Activated naive CD8-positive, alpha-beta T cell treated with anti-CD3 and anti-CD28 coated beads, Interleukin-2, amount 50 U/mL, for 24 hours (primary cell): Measurements from ENCODE around the gene DCTD.

Source experiments
- ATAC-seq: fragments of 150-1000 bp; cut with Tn5 transposase; one replicate; pipeline ENCODE4 v1.10.0; 2021
- DNase-seq: peaks from one replicate; pipeline ENCODE4 v3.0.0; 2021
- H3K27ac Mint-ChIP-seq: one replicate; pipeline ENCODE4 v1.8.0; 2021; ENCODE audit warnings: mild to moderate bottlenecking, mixed read lengths
- H3K27me3 Mint-ChIP-seq: one replicate; pipeline ENCODE4 v1.8.0; 2021; ENCODE audit warnings: mixed read lengths
- H3K36me3 Mint-ChIP-seq: one replicate; pipeline ENCODE4 v1.8.0; 2021; ENCODE audit warnings: low read depth, mixed read lengths
- H3K4me1 Mint-ChIP-seq: one replicate; pipeline ENCODE4 v1.8.0; 2021; ENCODE audit warnings: mixed read lengths
- H3K4me3 Mint-ChIP-seq: one replicate; pipeline ENCODE4 v1.8.0; 2021; ENCODE audit warnings: mild to moderate bottlenecking, moderate library complexity, mixed read lengths
- H3K9me3 Mint-ChIP-seq: one replicate; pipeline ENCODE4 v1.8.0; 2021; ENCODE audit warnings: mixed read lengths

Gene DCTD

GRCh38 chr4:182888891-182889290, 28.3 kb downstream of the DCTD start:
- Mint-ChIP-seq H3K4me1 (no peaks in the 10 kb centered on the region), H3K9me3 (peaks cover 21% of the 10 kb centered on the region), H3K27me3 (no peaks in the 10 kb centered on the region), H3K27ac (no peak overlapping the region), H3K36me3 (peaks cover 93% of the 10 kb centered on the region), H3K4me3 (no peak overlapping the region)
- no peak for DNase-seq
- no peak for ATAC-seq

GRCh38 chr4:182886768-182887167, 30.4 kb downstream of the DCTD start:
- DNase-seq (no peak), ATAC-seq (no peak)
- Mint-ChIP-seq H3K27ac (no peak overlapping the region), H3K36me3 (peaks cover 92% of the 10 kb centered on the region), H3K27me3 (no peaks in the 10 kb centered on the region), H3K4me1 (no peaks in the 10 kb centered on the region), H3K4me3 (no peak overlapping the region), H3K9me3 (peaks cover 25% of the 10 kb centered on the region)

- Mint-ChIP-seq H3K4me3 (no peak overlapping the region), H3K36me3 (peaks cover 87% of the 10 kb centered on the region), H3K4me1 (no peaks in the 10 kb centered on the region), H3K27me3 (no peaks in the 10 kb centered on the region), H3K9me3 (peaks cover 25% of the 10 kb centered on the region), H3K27ac (no peak overlapping the region)
- DNase-seq (no peak), ATAC-seq (no peak)
These were observed 31.0 kb downstream of the DCTD start for GRCh38 chr4:182886205-182886604.

GRCh38 chr4:182885738-182886077, 31.5 kb downstream of the DCTD start:
- no peak overlapping the region for H3K27ac Mint-ChIP-seq
- no peak for DNase-seq
- H3K4me1 Mint-ChIP-seq, result no peaks in the 10 kb centered on the region
- H3K36me3 Mint-ChIP-seq, result peaks cover 86% of the 10 kb centered on the region
- H3K4me3 Mint-ChIP-seq, result no peak overlapping the region
- ATAC-seq, result no peak
- H3K9me3 Mint-ChIP-seq, result peaks cover 25% of the 10 kb centered on the region
- H3K27me3 Mint-ChIP-seq, result no peaks in the 10 kb centered on the region

GRCh38 chr4:182885022-182885737, 32.0 kb downstream of the DCTD start:
- no peaks in the 10 kb centered on the region for H3K4me1 Mint-ChIP-seq
- no peak overlapping the region for H3K27ac Mint-ChIP-seq
- no peaks in the 10 kb centered on the region for H3K27me3 Mint-ChIP-seq

GRCh38 chr4:182884040-182884439, 33.1 kb downstream of the DCTD start:
- Mint-ChIP-seq H3K27ac (no peak overlapping the region), H3K9me3 (peaks cover 25% of the 10 kb centered on the region), H3K4me3 (no peak overlapping the region), H3K27me3 (no peaks in the 10 kb centered on the region), H3K4me1 (no peaks in the 10 kb centered on the region), H3K36me3 (peaks cover 71% of the 10 kb centered on the region)
- ATAC-seq, result no peak
- DNase-seq, result no peak

More at GRCh38 chr4:182885022-182885737, 32.0 kb downstream of the DCTD start:
- no peak overlapping the region for H3K4me3 Mint-ChIP-seq
- peaks cover 81% of the 10 kb centered on the region for H3K36me3 Mint-ChIP-seq
- DNase-seq, result no peak
- ATAC-seq, result no peak
- H3K9me3 Mint-ChIP-seq, result peaks cover 25% of the 10 kb centered on the region

GRCh38 chr4:182883351-182883750, 33.8 kb downstream of the DCTD start:
- H3K4me3 Mint-ChIP-seq, result no peak overlapping the region
- peaks cover 25% of the 10 kb centered on the region for H3K9me3 Mint-ChIP-seq
- ATAC-seq, result no peak
- H3K4me1 Mint-ChIP-seq, result no peaks in the 10 kb centered on the region
- H3K27me3 Mint-ChIP-seq, result no peaks in the 10 kb centered on the region
- H3K36me3 Mint-ChIP-seq, result peaks cover 65% of the 10 kb centered on the region
- no peak overlapping the region for H3K27ac Mint-ChIP-seq
- DNase-seq, result no peak

- DNase-seq, result no peak
- no peak overlapping the region for H3K27ac Mint-ChIP-seq
- no peak overlapping the region for H3K4me3 Mint-ChIP-seq
- ATAC-seq, result no peak
- no peaks in the 10 kb centered on the region for H3K4me1 Mint-ChIP-seq
- peaks cover 53% of the 10 kb centered on the region for H3K36me3 Mint-ChIP-seq
- peaks cover 20% of the 10 kb centered on the region for H3K9me3 Mint-ChIP-seq
- no peaks in the 10 kb centered on the region for H3K27me3 Mint-ChIP-seq
These were observed 35.3 kb downstream of the DCTD start for GRCh38 chr4:182881914-182882313.

- no peaks in the 10 kb centered on the region for H3K27me3 Mint-ChIP-seq
- no peak overlapping the region for H3K4me3 Mint-ChIP-seq
- peaks cover 43% of the 10 kb centered on the region for H3K36me3 Mint-ChIP-seq
- peaks cover 13% of the 10 kb centered on the region for H3K9me3 Mint-ChIP-seq
- H3K27ac Mint-ChIP-seq, result no peak overlapping the region
- H3K4me1 Mint-ChIP-seq, result no peaks in the 10 kb centered on the region
- DNase-seq (no peak), ATAC-seq (no peak)
These were observed 36.5 kb downstream of the DCTD start for GRCh38 chr4:182880387-182881356.

- ATAC-seq, result no peak
- H3K4me1 Mint-ChIP-seq, result no peaks in the 10 kb centered on the region
- H3K27ac Mint-ChIP-seq, result no peak overlapping the region
- peaks cover 39% of the 10 kb centered on the region for H3K36me3 Mint-ChIP-seq
- H3K9me3 Mint-ChIP-seq, result peaks cover 8% of the 10 kb centered on the region
- H3K27me3 Mint-ChIP-seq, result no peaks in the 10 kb centered on the region
- no peak for DNase-seq
- no peak overlapping the region for H3K4me3 Mint-ChIP-seq
These were observed 37.3 kb downstream of the DCTD start for GRCh38 chr4:182879913-182880312.

- H3K36me3 Mint-ChIP-seq, result peaks cover 38% of the 10 kb centered on the region
- peak; percentile 15 for ATAC-seq
These were observed 38.3 kb downstream of the DCTD start for GRCh38 chr4:182878633-182879495.

GRCh38 chr4:182877326-182877883, 39.8 kb downstream of the DCTD start:
- DNase-seq, result no peak
- no peaks in the 10 kb centered on the region for H3K27me3 Mint-ChIP-seq
- H3K4me3 Mint-ChIP-seq, result no peak overlapping the region
- ATAC-seq, result no peak
- H3K4me1 Mint-ChIP-seq, result no peaks in the 10 kb centered on the region
- H3K27ac Mint-ChIP-seq, result no peak overlapping the region
- peaks cover 27% of the 10 kb centered on the region for H3K36me3 Mint-ChIP-seq
- no peaks in the 10 kb centered on the region for H3K9me3 Mint-ChIP-seq

More at GRCh38 chr4:182878633-182879495, 38.3 kb downstream of the DCTD start:
- H3K27ac Mint-ChIP-seq, result no peak overlapping the region
- H3K4me3 Mint-ChIP-seq, result no peak overlapping the region
- H3K27me3 Mint-ChIP-seq, result no peaks in the 10 kb centered on the region
- H3K4me1 Mint-ChIP-seq, result no peaks in the 10 kb centered on the region
- DNase-seq, result no peak
- peaks cover 3% of the 10 kb centered on the region for H3K9me3 Mint-ChIP-seq

GRCh38 chr4:182876427-182876826, 40.8 kb downstream of the DCTD start:
- Mint-ChIP-seq H3K4me3 (no peak overlapping the region), H3K36me3 (peaks cover 29% of the 10 kb centered on the region)

More at GRCh38 chr4:182876427-182876826, 40.8 kb downstream of the DCTD start:
- DNase-seq (no peak), ATAC-seq (no peak)
- H3K4me1 Mint-ChIP-seq, result no peaks in the 10 kb centered on the region
- H3K27ac Mint-ChIP-seq, result no peak overlapping the region
- H3K27me3 Mint-ChIP-seq, result no peaks in the 10 kb centered on the region
- H3K9me3 Mint-ChIP-seq, result no peaks in the 10 kb centered on the region
